ENCODE data around the gene PRPF40A.

Gene PRPF40A

GRCh38 chr2:152651834-152652233, 65.4 kb downstream of the PRPF40A start:
- DNase-seq (ENCODE audit: low read depth in 3 of 3) = no peak

- DNase-seq (ENCODE audit: low read depth in 3 of 3) = no peak
Measured at GRCh38 chr2:152650768-152651371, 66.4 kb downstream of the PRPF40A start.

- DNase-seq (ENCODE audit: low read depth in 3 of 3) = no peak
Measured at GRCh38 chr2:152649997-152650396, 67.3 kb downstream of the PRPF40A start.

- no peak for DNase-seq (ENCODE audit: low read depth in 3 of 3)
Measured at GRCh38 chr2:152648336-152648735, 68.9 kb downstream of the PRPF40A start.

- no peak for DNase-seq (ENCODE audit: low read depth in 3 of 3)
Measured at GRCh38 chr2:152647552-152647951, 69.7 kb downstream of the PRPF40A start.

GRCh38 chr2:152646775-152647174, 70.5 kb downstream of the PRPF40A start:
- no peak for DNase-seq (ENCODE audit: low read depth in 3 of 3)

- DNase-seq (ENCODE audit: low read depth in 3 of 3) = no peak
Measured at GRCh38 chr2:152646264-152646663, 71.0 kb downstream of the PRPF40A start.

GRCh38 chr2:152644189-152644873, 72.9 kb downstream of the PRPF40A start:
- DNase-seq (ENCODE audit: low read depth in 3 of 3) = no peak

- no peak for DNase-seq (ENCODE audit: low read depth in 3 of 3)
Measured at GRCh38 chr2:152638590-152638989, 78.7 kb downstream of the PRPF40A start.

GRCh38 chr2:152638056-152638455, 79.2 kb downstream of the PRPF40A start:
- DNase-seq (ENCODE audit: low read depth in 3 of 3) = no peak

GRCh38 chr2:152637251-152637650, 80.0 kb downstream of the PRPF40A start:
- no peak for DNase-seq (ENCODE audit: low read depth in 3 of 3)

- peak; percentile 38 to 54 (median 54) for DNase-seq (ENCODE audit: low read depth in 3 of 3)
Measured at GRCh38 chr2:152635635-152636298, 81.5 kb downstream of the PRPF40A start.

- no peak for DNase-seq (ENCODE audit: low read depth in 3 of 3)
Measured at GRCh38 chr2:152632736-152633135, 84.5 kb downstream of the PRPF40A start.

GRCh38 chr2:152630466-152630865, 86.8 kb downstream of the PRPF40A start:
- no peak for DNase-seq (ENCODE audit: low read depth in 3 of 3)

GRCh38 chr2:152629202-152629601, 88.1 kb downstream of the PRPF40A start:
- DNase-seq (ENCODE audit: low read depth in 3 of 3) = no peak

GRCh38 chr2:152627351-152627957, 89.8 kb downstream of the PRPF40A start:
- DNase-seq (ENCODE audit: low read depth in 3 of 3) = no peak

- DNase-seq (ENCODE audit: low read depth in 3 of 3) = no peak
Measured at GRCh38 chr2:152626911-152627339, 90.3 kb downstream of the PRPF40A start.

GRCh38 chr2:152624805-152625204, 92.5 kb downstream of the PRPF40A start:
- no peak for DNase-seq (ENCODE audit: low read depth in 3 of 3)

GRCh38 chr2:152623775-152624174, 93.5 kb downstream of the PRPF40A start:
- DNase-seq (ENCODE audit: low read depth in 3 of 3) = no peak

GRCh38 chr2:152623076-152623740, 94.1 kb downstream of the PRPF40A start:
- DNase-seq (ENCODE audit: low read depth in 3 of 3) = no peak

- no peak for DNase-seq (ENCODE audit: low read depth in 3 of 3)
Measured at GRCh38 chr2:152622219-152622618, 95.0 kb downstream of the PRPF40A start.

- no peak for DNase-seq (ENCODE audit: low read depth in 3 of 3)
Measured at GRCh38 chr2:152620985-152621384, 96.3 kb downstream of the PRPF40A start.

Data from stimulated activated CD4-positive, alpha-beta T cell treated with anti-CD3 and anti-CD28 coated beads, TNF-alpha, amount 100 ng/mL, for 24 hours (primary cell).